Ovary (tissue), 3 donors: ENCODE data around the gene RBKS.

ENCODE experiments used
- EP300 ChIP-seq: sonication (generic); formaldehyde crosslinking; IDR thresholded peaks from one replicate; pipeline ENCODE4 v1.6.1; 2017; ENCODE audit warnings: antibody characterized with exemption
- TF ChIP-seq, protein P1 (sequence below), 3 donors: fragments of 450-650 bp in 2 of 3; fragments of 200-600 bp in 1 of 3; IDR thresholded peaks; one replicate each; pipeline versions ENCODE4 v1.5.1 to v1.8.0; 2016 to 2022; ENCODE audit warnings: antibody characterized with exemption in 3 of 3, mild to moderate bottlenecking in 1 of 3
- donor health status: DM: no; HTN: no; CAD: no.

DNA sequence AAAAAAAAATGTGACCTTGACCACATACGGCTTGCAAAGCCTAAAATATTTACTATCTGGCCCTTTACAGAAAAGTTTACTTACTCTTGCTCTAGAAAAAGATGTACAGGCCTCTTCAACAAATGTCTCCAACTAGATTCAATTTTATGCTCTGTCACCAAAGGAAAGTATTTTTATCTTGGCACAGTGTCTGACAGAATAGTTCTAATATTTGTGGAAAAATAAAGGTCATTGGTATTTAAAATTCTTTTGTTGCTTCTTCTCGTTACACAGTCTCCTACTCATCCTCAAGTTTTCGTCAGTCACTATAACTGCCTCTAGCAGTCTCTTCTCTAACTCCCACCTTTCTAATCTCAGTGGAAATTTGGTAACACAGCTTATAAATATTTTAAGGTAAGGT lies 1.4 kb downstream of the RBKS start:
- TF ChIP-seq, protein P1, sequence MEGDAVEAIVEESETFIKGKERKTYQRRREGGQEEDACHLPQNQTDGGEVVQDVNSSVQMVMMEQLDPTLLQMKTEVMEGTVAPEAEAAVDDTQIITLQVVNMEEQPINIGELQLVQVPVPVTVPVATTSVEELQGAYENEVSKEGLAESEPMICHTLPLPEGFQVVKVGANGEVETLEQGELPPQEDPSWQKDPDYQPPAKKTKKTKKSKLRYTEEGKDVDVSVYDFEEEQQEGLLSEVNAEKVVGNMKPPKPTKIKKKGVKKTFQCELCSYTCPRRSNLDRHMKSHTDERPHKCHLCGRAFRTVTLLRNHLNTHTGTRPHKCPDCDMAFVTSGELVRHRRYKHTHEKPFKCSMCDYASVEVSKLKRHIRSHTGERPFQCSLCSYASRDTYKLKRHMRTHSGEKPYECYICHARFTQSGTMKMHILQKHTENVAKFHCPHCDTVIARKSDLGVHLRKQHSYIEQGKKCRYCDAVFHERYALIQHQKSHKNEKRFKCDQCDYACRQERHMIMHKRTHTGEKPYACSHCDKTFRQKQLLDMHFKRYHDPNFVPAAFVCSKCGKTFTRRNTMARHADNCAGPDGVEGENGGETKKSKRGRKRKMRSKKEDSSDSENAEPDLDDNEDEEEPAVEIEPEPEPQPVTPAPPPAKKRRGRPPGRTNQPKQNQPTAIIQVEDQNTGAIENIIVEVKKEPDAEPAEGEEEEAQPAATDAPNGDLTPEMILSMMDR (IDR thresholded peaks at IDR 0.05): no peak
- TF ChIP-seq EP300: no peak
